ENCODE results near the gene ATP5F1D.

DNA sequence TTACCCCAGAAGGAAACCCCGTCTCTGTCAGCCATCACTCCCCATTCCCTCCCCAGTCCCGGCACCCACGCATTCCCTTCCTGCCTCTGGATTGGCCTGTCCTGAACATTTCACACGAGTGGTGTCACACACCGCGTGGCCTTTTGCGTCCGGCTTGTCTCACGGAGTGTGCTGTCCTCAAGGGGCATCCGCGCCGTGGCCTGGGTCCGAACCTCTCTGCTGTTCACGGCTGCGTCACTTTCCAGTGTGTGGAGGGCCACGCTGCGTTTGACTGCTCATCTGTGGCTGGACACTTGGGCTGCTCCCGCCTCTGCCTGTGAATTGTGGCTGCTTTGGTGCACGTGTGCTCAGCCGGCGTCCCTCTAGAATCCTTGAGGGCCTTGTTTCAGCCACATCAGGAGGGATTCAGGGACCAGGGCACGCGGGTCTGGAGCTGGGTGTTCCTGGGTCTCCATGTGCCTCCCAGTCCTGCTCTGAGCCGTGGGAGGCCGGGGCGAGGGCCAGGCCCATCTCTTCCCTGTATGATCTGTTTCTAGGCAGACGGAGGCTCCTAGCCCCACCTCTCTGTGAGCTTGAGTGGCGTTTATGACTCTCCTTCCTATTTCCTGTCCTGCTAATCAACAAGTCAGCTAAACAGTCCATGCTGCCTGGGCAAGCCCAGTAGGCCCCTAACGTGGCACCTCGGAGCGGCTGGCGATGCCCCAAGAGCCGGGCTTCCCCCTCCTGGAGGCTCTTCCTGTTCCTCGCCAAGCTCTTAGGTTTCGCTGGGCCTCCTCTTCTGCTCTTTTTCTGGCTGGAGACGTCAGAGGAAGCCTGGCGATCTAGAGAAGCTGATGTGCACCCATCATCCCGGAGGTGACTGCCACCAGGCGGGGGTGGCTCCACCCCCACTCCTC, 27.9 kb upstream of the ATP5F1D start:
- TF ChIP-seq CTCF (IDR thresholded peaks at IDR 0.05; ENCODE audit: low read depth, low read length) = no peak
- TF ChIP-seq EZH2phosphoT487 (IDR thresholded peaks at IDR 0.05; ENCODE audit: low read depth) = no peak
